Measurements from ENCODE around the gene RREB1. TPM values are rescaled to one million over a fixed set of nuclear protein-coding genes. Genes with fewer than 3 reads are reported as not detected.
A peak's percentile ranks its signal among the peaks of the same experiment; 100 is the strongest.

RREB1 gene
- total RNA-seq, 1 experiment from 2014 or later = 30.7 TPM

- Histone ChIP-seq H3K4me1 (ENCODE audit: control insufficient read depth, insufficient read depth, low read length) (peaks cover 54% of the 10 kb centered on the region), H3K9me3 (ENCODE audit: control insufficient read depth, insufficient read depth, low read depth, low read length) (no peaks in the 10 kb centered on the region), H3K27ac (ENCODE audit: low read length) (peak overlapping the region; percentile 69), H3K4me3 (ENCODE audit: low read depth in 2 of 2, low read length in 2 of 2) (peak overlapping the region; percentile 83 to 96), H3K27me3 (ENCODE audit: control insufficient read depth, insufficient read depth, low read length) (no peaks in the 10 kb centered on the region), H3K36me3 (ENCODE audit: control insufficient read depth, insufficient read depth, low read length) (no peaks in the 10 kb centered on the region; the same call in 1 of the 2 replicates)
- TF ChIP-seq, protein P1, sequence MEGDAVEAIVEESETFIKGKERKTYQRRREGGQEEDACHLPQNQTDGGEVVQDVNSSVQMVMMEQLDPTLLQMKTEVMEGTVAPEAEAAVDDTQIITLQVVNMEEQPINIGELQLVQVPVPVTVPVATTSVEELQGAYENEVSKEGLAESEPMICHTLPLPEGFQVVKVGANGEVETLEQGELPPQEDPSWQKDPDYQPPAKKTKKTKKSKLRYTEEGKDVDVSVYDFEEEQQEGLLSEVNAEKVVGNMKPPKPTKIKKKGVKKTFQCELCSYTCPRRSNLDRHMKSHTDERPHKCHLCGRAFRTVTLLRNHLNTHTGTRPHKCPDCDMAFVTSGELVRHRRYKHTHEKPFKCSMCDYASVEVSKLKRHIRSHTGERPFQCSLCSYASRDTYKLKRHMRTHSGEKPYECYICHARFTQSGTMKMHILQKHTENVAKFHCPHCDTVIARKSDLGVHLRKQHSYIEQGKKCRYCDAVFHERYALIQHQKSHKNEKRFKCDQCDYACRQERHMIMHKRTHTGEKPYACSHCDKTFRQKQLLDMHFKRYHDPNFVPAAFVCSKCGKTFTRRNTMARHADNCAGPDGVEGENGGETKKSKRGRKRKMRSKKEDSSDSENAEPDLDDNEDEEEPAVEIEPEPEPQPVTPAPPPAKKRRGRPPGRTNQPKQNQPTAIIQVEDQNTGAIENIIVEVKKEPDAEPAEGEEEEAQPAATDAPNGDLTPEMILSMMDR (IDR thresholded peaks at IDR 0.05) = no peak
- DNase-seq (ENCODE audit: low read depth, low spot score) (no peak), ATAC-seq (no peak)
- ChIA-PET POLR2A (interaction anchor here (0.5 kb wide), 1 partner anchor 34 kb away, joined by 4 read pairs; no protein-coding TSS in a partner anchor), CTCF (no interaction called here)
- intact Hi-C loops (cut with micrococcal nuclease; ENCODE audit: unreplicated experiment) (loop anchor here (5.0 kb wide), 1 partner anchor 132 kb away; no protein-coding TSS in a partner anchor), in situ Hi-C loops (cut with HindIII; ENCODE audit: low pct_unique_long_range_greater_than_20kb, low sequenced_read_pairs) (no loop called here)
- BruUV-seq (replicated peaks) = TSS peak; percentile 67
Observed at GRCh38 chr6:7110092-7110792, 2.5 kb downstream of the RREB1 start.

- Histone ChIP-seq H3K9me3 (ENCODE audit: control insufficient read depth, insufficient read depth, low read depth, low read length) (no peaks in the 10 kb centered on the region), H3K4me1 (ENCODE audit: control insufficient read depth, insufficient read depth, low read length) (peaks cover 61% of the 10 kb centered on the region), H3K36me3 (ENCODE audit: control insufficient read depth, insufficient read depth, low read length) (no peaks in the 10 kb centered on the region; the same call in 1 of the 2 replicates), H3K27ac (ENCODE audit: low read length) (peak overlapping the region; percentile 39; the same call in 1 of the 2 replicates), H3K27me3 (ENCODE audit: control insufficient read depth, insufficient read depth, low read length) (no peaks in the 10 kb centered on the region), H3K4me3 (ENCODE audit: low read depth in 2 of 2, low read length in 2 of 2) (no peak overlapping the region)
- ATAC-seq (no peak), DNase-seq (ENCODE audit: low read depth, low spot score) (no peak)
- intact Hi-C loops (cut with micrococcal nuclease; ENCODE audit: unreplicated experiment) (loop anchor here (5.0 kb wide), 1 partner anchor 131 kb away; no protein-coding TSS in a partner anchor), in situ Hi-C loops (cut with HindIII; ENCODE audit: low pct_unique_long_range_greater_than_20kb, low sequenced_read_pairs) (no loop called here)
- POLR2A ChIA-PET = interaction anchor here (0.6 to 0.9 kb wide), 2 partner anchors 30 to 45 kb away, joined by 3 to 7 read pairs; no protein-coding TSS in a partner anchor
- CTCF ChIA-PET = no interaction called here
- TF ChIP-seq POLR2AphosphoS5 (IDR thresholded peaks at IDR 0.05; ENCODE audit: low read depth, low read length) (no peak), TCF7L2 (IDR thresholded peaks at IDR 0.05; ENCODE audit: low read depth, low read length) (no peak), SIN3A (IDR thresholded peaks at IDR 0.05; ENCODE audit: borderline replicate concordance, insufficient read depth, low read depth, low read length) (no peak), REST (IDR thresholded peaks at IDR 0.05; ENCODE audit: insufficient read depth in 1 of 2, low read depth in 2 of 2, low read length in 1 of 2) (no peak)
- TF ChIP-seq, protein P1 (IDR thresholded peaks at IDR 0.05) = no peak
- BruUV-seq (replicated peaks) = no TSS peak
Observed at GRCh38 chr6:7111095-7111690, 3.4 kb downstream of the RREB1 start.
